ENCODE data around the gene SLC10A3.

Gene SLC10A3

GRCh38 chrX:154457491-154458115 lies 32.8 kb downstream of the SLC10A3 start (continued):
- TF ChIP-seq ZFP41 (tag by site-specific recombination; IDR thresholded peaks at IDR 0.05; ENCODE audit: borderline replicate concordance) (no peak), ZNF280D (tag by site-specific recombination; IDR thresholded peaks at IDR 0.05) (no peak), ZNF280C (tag by site-specific recombination; IDR thresholded peaks at IDR 0.05) (no peak), ZNF335 (tag by site-specific recombination; conservative IDR thresholded peaks at IDR 0.05) (peak; percentile 65), ZNF302 (tag by site-specific recombination; IDR thresholded peaks at IDR 0.05; ENCODE audit: low read depth) (no peak), ZBTB20 (tag by site-specific recombination; IDR thresholded peaks at IDR 0.05) (peak; percentile 17; the same call in 1 of the 2 replicates), PATZ1 (tag by site-specific recombination; IDR thresholded peaks at IDR 0.05) (peak; percentile 77), CTCF (tag by site-specific recombination; IDR thresholded peaks at IDR 0.05) (no peak), ZNF292 (tag by site-specific recombination; IDR thresholded peaks at IDR 0.05; ENCODE audit: borderline replicate concordance, low read depth) (no peak), ZBTB7A (tag by site-specific recombination; IDR thresholded peaks at IDR 0.05; ENCODE audit: low read depth) (no peak), ZNF133 (tag by site-specific recombination; IDR thresholded peaks at IDR 0.05) (no peak), PBX3 (CRISPR knock-in tag; IDR thresholded peaks at IDR 0.05) (no peak), ZNF623 (tag by site-specific recombination; IDR thresholded peaks at IDR 0.05) (no peak), PRDM1 (tag by site-specific recombination; IDR thresholded peaks at IDR 0.05) (peak; percentile 95), GLI4 (tag by site-specific recombination; IDR thresholded peaks at IDR 0.05) (no peak), ZNF202 (tag by site-specific recombination; IDR thresholded peaks at IDR 0.05; ENCODE audit: borderline replicate concordance) (no peak), ZFP69B (tag by site-specific recombination; IDR thresholded peaks at IDR 0.05) (0 out of 2 replicates have a peak, but pooled peaks have one; percentile 22), ZNF777 (tag by site-specific recombination; IDR thresholded peaks at IDR 0.05; ENCODE audit: borderline replicate concordance) (peak; percentile 37; the same call in 1 of the 2 replicates), ZBTB21 (tag by site-specific recombination; IDR thresholded peaks at IDR 0.05) (0 out of 2 replicates have a peak, but pooled peaks have one; percentile 27), ZBTB26 (tag by site-specific recombination; optimal IDR thresholded peaks at IDR 0.05) (peak; percentile 66), ZNF324 (tag by site-specific recombination; IDR thresholded peaks at IDR 0.05) (0 out of 2 replicates have a peak, but pooled peaks have one; percentile 23), ZBTB10 (tag by site-specific recombination; IDR thresholded peaks at IDR 0.05) (peak; percentile 63; the same call in 1 of the 2 replicates), ZNF768 (tag by site-specific recombination; IDR thresholded peaks at IDR 0.05) (no peak), ZNF175 (tag by site-specific recombination; IDR thresholded peaks at IDR 0.05) (no peak)

Measured in HEK293 (cell line).